ENCODE data around the gene PPP1R1A.

GRCh38 chr12:54572881-54573280, 15.6 kb downstream of the PPP1R1A start:
- no peak for TF ChIP-seq RAD21 (IDR thresholded peaks at IDR 0.05; ENCODE audit: low read depth)
- TF ChIP-seq YY1 (IDR thresholded peaks at IDR 0.05; ENCODE audit: low read depth) = no peak
- no peak for TF ChIP-seq EGR1 (IDR thresholded peaks at IDR 0.05)
- TF ChIP-seq FOXM1 (IDR thresholded peaks at IDR 0.05; ENCODE audit: borderline replicate concordance, low read depth) = no peak
- no peak for TF ChIP-seq REST (IDR thresholded peaks at IDR 0.05; ENCODE audit: low read depth)
- TF ChIP-seq EP300 (IDR thresholded peaks at IDR 0.05; ENCODE audit: borderline replicate concordance) = no peak
- no peak for TF ChIP-seq CEBPB (IDR thresholded peaks at IDR 0.05)
- no peak for TF ChIP-seq TAF1 (IDR thresholded peaks at IDR 0.05; ENCODE audit: low read depth)
- TF ChIP-seq MAX (IDR thresholded peaks at IDR 0.05) = no peak
- TF ChIP-seq TCF12 (IDR thresholded peaks at IDR 0.05; ENCODE audit: low read depth) = no peak
- TF ChIP-seq NFIC (IDR thresholded peaks at IDR 0.05) = no peak
- TF ChIP-seq TEAD4 (IDR thresholded peaks at IDR 0.05) = no peak
